GM23338 (cell line): Measurements from ENCODE around the gene NFXL1. TPM values are rescaled to one million over a fixed set of nuclear protein-coding genes. Genes with fewer than 3 reads are reported as not detected.
A peak's percentile ranks its signal among the peaks of the same experiment; 100 is the strongest.

Experiments
- ATAC-seq: fragments of 200-7000 bp; cut with Tn5 transposase; 3 replicates; pipeline ENCODE4 v1.9.1; 2020
- DNase-seq: peaks from one replicate; pipeline ENCODE4 v3.0.0-alpha.2; 2015; ENCODE audit warnings: low spot score
- H2AFZ ChIP-seq: fragments of 200-600 bp; sonication (generic); 2 replicates; pipeline ENCODE4 v1.8.0; 2016; ENCODE audit warnings: antibody characterized with exemption, mild to moderate bottlenecking, moderate library complexity
- H3F3A ChIP-seq: fragments of 200-600 bp; sonication (generic); replicated peaks from 2 replicates; pipeline ENCODE4 v1.8.0; 2017; ENCODE audit warnings: antibody characterized with exemption, mixed run types, low read depth
- H3K27ac ChIP-seq: fragments of 200-600 bp; sonication (generic); 2 replicates; pipeline ENCODE4 v1.6.1; 2016; ENCODE audit warnings: low read depth
- H3K27me3 ChIP-seq: fragments of 200-600 bp; sonication (generic); 2 replicates; pipeline ENCODE4 v1.8.0; 2016; ENCODE audit warnings: mild to moderate bottlenecking, mixed run types, moderate library complexity; ENCODE audit not compliant: insufficient read depth
- H3K36me3 ChIP-seq: fragments of 200-600 bp; sonication (generic); 2 replicates; pipeline ENCODE4 v1.8.0; 2016; ENCODE audit warnings: mild to moderate bottlenecking; ENCODE audit not compliant: insufficient read depth
- H3K4me1 ChIP-seq: fragments of 200-600 bp; sonication (generic); 2 replicates; pipeline ENCODE4 v1.8.0; 2016; ENCODE audit warnings: mild to moderate bottlenecking, moderate library complexity; ENCODE audit not compliant: insufficient read depth
- H3K4me2 ChIP-seq: fragments of 200-600 bp; sonication (generic); 2 replicates; pipeline ENCODE4 v1.7.1; 2017; ENCODE audit warnings: mixed run types
- H3K4me3 ChIP-seq: fragments of 200-600 bp; sonication (generic); 2 replicates; pipeline ENCODE4 v1.6.1; 2016; ENCODE audit warnings: mixed run types
- H3K79me2 ChIP-seq: fragments of 200-600 bp; sonication (generic); replicated peaks from 2 replicates; pipeline ENCODE4 v1.8.0; 2017; ENCODE audit warnings: mild to moderate bottlenecking; ENCODE audit not compliant: insufficient read depth
- H3K9me2 ChIP-seq: fragments of 200-600 bp; sonication (generic); 2 replicates; pipeline ENCODE4 v1.8.0; 2017; ENCODE audit not compliant: insufficient read depth
- H4K20me1 ChIP-seq: fragments of 200-600 bp; sonication (generic); replicated peaks from 2 replicates; pipeline ENCODE4 v1.8.0; 2017; ENCODE audit warnings: mild to moderate bottlenecking; ENCODE audit not compliant: insufficient read depth
- H3K27ac Mint-ChIP-seq: 2 replicates; pipeline ENCODE4 v1.8.0; 2020; ENCODE audit warnings: inconsistent platforms, mild to moderate bottlenecking, moderate library complexity, mixed read lengths
- H3K27me3 Mint-ChIP-seq: 3 replicates; pipeline ENCODE4 v1.8.0; 2022; ENCODE audit warnings: low read depth, mild to moderate bottlenecking, moderate library complexity, mixed read lengths, inconsistent platforms; ENCODE audit not compliant: insufficient read depth, poor library complexity
- H3K36me3 Mint-ChIP-seq: 3 replicates; pipeline ENCODE4 v1.8.0; 2021; ENCODE audit warnings: low read depth, mild to moderate bottlenecking, inconsistent platforms, moderate library complexity, mixed read lengths
- H3K4me1 Mint-ChIP-seq: 3 replicates; pipeline ENCODE4 v1.8.0; 2020; ENCODE audit warnings: mild to moderate bottlenecking, inconsistent platforms, mixed read lengths
- H3K4me3 Mint-ChIP-seq: 3 replicates; pipeline ENCODE4 v1.8.0; 2021; ENCODE audit warnings: moderate library complexity, mild to moderate bottlenecking, inconsistent platforms, mixed read lengths
- H3K9me3 Mint-ChIP-seq: 3 replicates; pipeline ENCODE4 v1.8.0; 2020; ENCODE audit warnings: moderate library complexity, mild to moderate bottlenecking, inconsistent platforms, mixed read lengths
- CREB1 ChIP-seq: fragments of 250-450 bp; sonication (Bioruptor Pico); IDR thresholded peaks from 2 replicates; pipeline ENCODE4 v1.5.0; 2020; ENCODE audit warnings: low read depth, mild to moderate bottlenecking, moderate library complexity
- EZH2 ChIP-seq: fragments of 200-600 bp; sonication (generic); IDR thresholded peaks from one replicate; pipeline ENCODE4 v1.8.0; 2017; ENCODE audit warnings: antibody characterized with exemption, mild to moderate bottlenecking, low read depth; ENCODE audit not compliant: unreplicated experiment
- EZH2phosphoT487 ChIP-seq: fragments of 200-600 bp; sonication (generic); IDR thresholded peaks from one replicate; pipeline ENCODE4 v1.8.1; 2018; ENCODE audit warnings: antibody characterized with exemption; ENCODE audit not compliant: unreplicated experiment
- JUNB ChIP-seq: IDR thresholded peaks from one replicate; pipeline ENCODE4 v1.6.1; 2016; ENCODE audit warnings: antibody characterized with exemption; ENCODE audit not compliant: unreplicated experiment
- NANOG ChIP-seq: IDR thresholded peaks from 2 replicates; pipeline ENCODE4 v1.6.1; 2016; ENCODE audit warnings: antibody characterized with exemption, borderline replicate concordance
- POLR2AphosphoS5 ChIP-seq: IDR thresholded peaks from 2 replicates; pipeline ENCODE4 v1.6.1; 2016; ENCODE audit warnings: antibody characterized with exemption, low read depth
- STAT1 ChIP-seq: IDR thresholded peaks from one replicate; pipeline ENCODE4 v1.6.1; 2016; ENCODE audit warnings: antibody characterized with exemption; ENCODE audit not compliant: unreplicated experiment
- ZNF114 ChIP-seq: fragments of 250-450 bp; sonication (Bioruptor Pico); IDR thresholded peaks from 2 replicates; pipeline ENCODE4 v1.5.0; 2020; ENCODE audit warnings: mild to moderate bottlenecking, moderate library complexity
- ZNF331 ChIP-seq: fragments of 250-450 bp; sonication (Bioruptor Pico); IDR thresholded peaks from 2 replicates; pipeline ENCODE4 v1.5.0; 2020; ENCODE audit warnings: low read depth, mild to moderate bottlenecking, moderate library complexity
- polyA plus RNA-seq: library from polyadenylated mRNA; unstranded; fragments of >200 nt; fragmentation: Nextera tagmentation; extraction: Ambion mirVana; gene quantifications from 2 replicates; pipeline ENCODE4 v1.2.1, GENCODE V29; 2016
- total RNA-seq: library from RNA; depleted of rRNA; stranded (reverse); fragments of >200 nt; shearing (Covaris generic); gene quantifications from 2 replicates; pipeline ENCODE4 v1.2.3, GENCODE V29; 2014
- TF ChIP-seq, protein P1 (sequence below): IDR thresholded peaks from one replicate; pipeline ENCODE4 v1.6.1; 2018; ENCODE audit warnings: antibody characterized with exemption; ENCODE audit not compliant: unreplicated experiment
- TF ChIP-seq, protein P2 (sequence below): IDR thresholded peaks from 2 replicates; pipeline ENCODE4 v1.6.1; 2016; ENCODE audit warnings: antibody characterized with exemption
- TF ChIP-seq, protein P3 (sequence below), 2 experiments: fragments of 200-600 bp in 1 of 2; sonication (generic) in 1 of 2; conservative IDR thresholded peaks; 2 replicates each; pipeline versions ENCODE4 v1.5.1 to v1.6.1; 2016 to 2017; ENCODE audit warnings: antibody characterized with exemption in 2 of 2, low read depth in 2 of 2, mild to moderate bottlenecking in 2 of 2, moderate library complexity in 1 of 2

The NFXL1 gene
- total and polyA plus RNA-seq, 2 experiments from 2014 or later, result 19.4 to 31.7 TPM

DNA sequence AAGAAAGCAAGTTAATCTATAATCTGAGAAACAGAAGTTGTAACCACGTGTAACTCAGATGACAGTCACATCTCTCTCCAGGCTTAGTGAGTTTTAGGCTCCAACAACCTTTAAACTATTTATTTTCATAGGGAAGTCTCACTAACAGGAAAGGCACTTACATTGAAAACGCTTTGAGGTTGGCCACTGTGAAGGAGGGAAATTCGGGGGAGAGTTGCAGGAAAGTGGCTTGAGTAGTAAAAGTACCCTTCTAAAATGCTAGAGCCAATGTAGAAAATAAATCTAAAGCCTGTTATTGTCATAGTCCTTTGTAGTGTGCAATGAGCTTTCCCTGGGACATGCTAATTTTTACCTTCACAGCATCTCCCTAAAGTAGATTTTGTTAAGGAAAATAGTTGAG, 995 bp upstream of the NFXL1 start:
- Mint-ChIP-seq H3K4me1 (peaks cover 17% of the 10 kb centered on the region), H3K27me3 (peaks cover 5% of the 10 kb centered on the region), H3K27ac (no peak overlapping the region), H3K4me3 (peak overlapping the region; percentile 97), H3K9me3 (peaks cover 23% of the 10 kb centered on the region), H3K36me3 (peaks cover 33% of the 10 kb centered on the region)
- Histone ChIP-seq H3K4me3 (peak overlapping the region; percentile 91), H3K79me2 (peaks cover 33% of the 10 kb centered on the region), H3K4me2 (peak overlapping the region; percentile 82), H3K36me3 (0 out of 2 replicates have a peak, but pooled peaks cover 3% of the 10 kb centered on the region), H4K20me1 (no peaks in the 10 kb centered on the region), H3K4me1 (peaks cover 8% of the 10 kb centered on the region; the same call in 1 of the 2 replicates), H3K27ac (no peak overlapping the region), H2AFZ (peak overlapping the region; percentile 97; the same call in 1 of the 2 replicates), H3F3A (no peaks in the 10 kb centered on the region), H3K9me2 (no peaks in the 10 kb centered on the region), H3K27me3 (no peaks in the 10 kb centered on the region)
- TF ChIP-seq NANOG (no peak), POLR2AphosphoS5 (no peak), JUNB (no peak)
- TF ChIP-seq, protein P1, sequence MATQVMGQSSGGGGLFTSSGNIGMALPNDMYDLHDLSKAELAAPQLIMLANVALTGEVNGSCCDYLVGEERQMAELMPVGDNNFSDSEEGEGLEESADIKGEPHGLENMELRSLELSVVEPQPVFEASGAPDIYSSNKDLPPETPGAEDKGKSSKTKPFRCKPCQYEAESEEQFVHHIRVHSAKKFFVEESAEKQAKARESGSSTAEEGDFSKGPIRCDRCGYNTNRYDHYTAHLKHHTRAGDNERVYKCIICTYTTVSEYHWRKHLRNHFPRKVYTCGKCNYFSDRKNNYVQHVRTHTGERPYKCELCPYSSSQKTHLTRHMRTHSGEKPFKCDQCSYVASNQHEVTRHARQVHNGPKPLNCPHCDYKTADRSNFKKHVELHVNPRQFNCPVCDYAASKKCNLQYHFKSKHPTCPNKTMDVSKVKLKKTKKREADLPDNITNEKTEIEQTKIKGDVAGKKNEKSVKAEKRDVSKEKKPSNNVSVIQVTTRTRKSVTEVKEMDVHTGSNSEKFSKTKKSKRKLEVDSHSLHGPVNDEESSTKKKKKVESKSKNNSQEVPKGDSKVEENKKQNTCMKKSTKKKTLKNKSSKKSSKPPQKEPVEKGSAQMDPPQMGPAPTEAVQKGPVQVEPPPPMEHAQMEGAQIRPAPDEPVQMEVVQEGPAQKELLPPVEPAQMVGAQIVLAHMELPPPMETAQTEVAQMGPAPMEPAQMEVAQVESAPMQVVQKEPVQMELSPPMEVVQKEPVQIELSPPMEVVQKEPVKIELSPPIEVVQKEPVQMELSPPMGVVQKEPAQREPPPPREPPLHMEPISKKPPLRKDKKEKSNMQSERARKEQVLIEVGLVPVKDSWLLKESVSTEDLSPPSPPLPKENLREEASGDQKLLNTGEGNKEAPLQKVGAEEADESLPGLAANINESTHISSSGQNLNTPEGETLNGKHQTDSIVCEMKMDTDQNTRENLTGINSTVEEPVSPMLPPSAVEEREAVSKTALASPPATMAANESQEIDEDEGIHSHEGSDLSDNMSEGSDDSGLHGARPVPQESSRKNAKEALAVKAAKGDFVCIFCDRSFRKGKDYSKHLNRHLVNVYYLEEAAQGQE, result no peak
- ATAC-seq, result no peak
- DNase-seq, result no peak

DNA sequence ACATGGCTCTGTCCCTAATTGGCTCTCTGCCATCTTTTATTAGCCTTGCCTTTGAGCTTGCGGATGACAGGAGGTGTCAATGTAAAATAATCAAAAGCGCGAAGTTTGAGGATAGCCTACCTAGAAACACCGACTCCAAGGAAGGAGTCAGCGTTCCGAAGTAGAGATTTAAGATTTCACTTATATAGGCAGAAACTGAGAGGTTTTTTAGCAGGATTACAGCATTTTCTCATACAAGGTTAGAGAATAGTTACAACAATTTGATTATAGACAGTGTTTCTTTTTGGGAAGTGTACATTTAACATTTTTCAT, 499 bp upstream of the NFXL1 start:
- no peak overlapping the region for H3K27ac Mint-ChIP-seq
- H3K9me3 Mint-ChIP-seq, result peaks cover 23% of the 10 kb centered on the region
- H3K4me1 Mint-ChIP-seq, result peaks cover 17% of the 10 kb centered on the region
- H3K27ac ChIP-seq, result no peak overlapping the region
- H3K4me3 ChIP-seq, result peak overlapping the region; percentile 91
- peaks cover 5% of the 10 kb centered on the region for H3K27me3 Mint-ChIP-seq
- ATAC-seq (no peak), DNase-seq (no peak)
- H3K4me2 ChIP-seq, result peak overlapping the region; percentile 82
- peak overlapping the region; percentile 97 for H3K4me3 Mint-ChIP-seq
- no peaks in the 10 kb centered on the region for H3F3A ChIP-seq
- H3K79me2 ChIP-seq, result peaks cover 38% of the 10 kb centered on the region
- H3K27me3 ChIP-seq, result no peaks in the 10 kb centered on the region
- no peaks in the 10 kb centered on the region for H3K9me2 ChIP-seq
- H3K36me3 ChIP-seq, result 0 out of 2 replicates have a peak, but pooled peaks cover 3% of the 10 kb centered on the region
- peaks cover 38% of the 10 kb centered on the region for H3K36me3 Mint-ChIP-seq
- no peaks in the 10 kb centered on the region for H4K20me1 ChIP-seq
- peaks cover 8% of the 10 kb centered on the region; the same call in 1 of the 2 replicates for H3K4me1 ChIP-seq
- no peak for TF ChIP-seq CREB1
- no peak for TF ChIP-seq STAT1
- no peak for TF ChIP-seq EZH2
- TF ChIP-seq ZNF114 (CRISPR knock-in tag), result no peak
- no peak for TF ChIP-seq NANOG
- TF ChIP-seq, protein P1, result no peak
- no peak for TF ChIP-seq POLR2AphosphoS5
- TF ChIP-seq, protein P2, sequence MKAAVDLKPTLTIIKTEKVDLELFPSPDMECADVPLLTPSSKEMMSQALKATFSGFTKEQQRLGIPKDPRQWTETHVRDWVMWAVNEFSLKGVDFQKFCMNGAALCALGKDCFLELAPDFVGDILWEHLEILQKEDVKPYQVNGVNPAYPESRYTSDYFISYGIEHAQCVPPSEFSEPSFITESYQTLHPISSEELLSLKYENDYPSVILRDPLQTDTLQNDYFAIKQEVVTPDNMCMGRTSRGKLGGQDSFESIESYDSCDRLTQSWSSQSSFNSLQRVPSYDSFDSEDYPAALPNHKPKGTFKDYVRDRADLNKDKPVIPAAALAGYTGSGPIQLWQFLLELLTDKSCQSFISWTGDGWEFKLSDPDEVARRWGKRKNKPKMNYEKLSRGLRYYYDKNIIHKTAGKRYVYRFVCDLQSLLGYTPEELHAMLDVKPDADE, result no peak
- no peak for TF ChIP-seq EZH2phosphoT487
- TF ChIP-seq, protein P3, sequence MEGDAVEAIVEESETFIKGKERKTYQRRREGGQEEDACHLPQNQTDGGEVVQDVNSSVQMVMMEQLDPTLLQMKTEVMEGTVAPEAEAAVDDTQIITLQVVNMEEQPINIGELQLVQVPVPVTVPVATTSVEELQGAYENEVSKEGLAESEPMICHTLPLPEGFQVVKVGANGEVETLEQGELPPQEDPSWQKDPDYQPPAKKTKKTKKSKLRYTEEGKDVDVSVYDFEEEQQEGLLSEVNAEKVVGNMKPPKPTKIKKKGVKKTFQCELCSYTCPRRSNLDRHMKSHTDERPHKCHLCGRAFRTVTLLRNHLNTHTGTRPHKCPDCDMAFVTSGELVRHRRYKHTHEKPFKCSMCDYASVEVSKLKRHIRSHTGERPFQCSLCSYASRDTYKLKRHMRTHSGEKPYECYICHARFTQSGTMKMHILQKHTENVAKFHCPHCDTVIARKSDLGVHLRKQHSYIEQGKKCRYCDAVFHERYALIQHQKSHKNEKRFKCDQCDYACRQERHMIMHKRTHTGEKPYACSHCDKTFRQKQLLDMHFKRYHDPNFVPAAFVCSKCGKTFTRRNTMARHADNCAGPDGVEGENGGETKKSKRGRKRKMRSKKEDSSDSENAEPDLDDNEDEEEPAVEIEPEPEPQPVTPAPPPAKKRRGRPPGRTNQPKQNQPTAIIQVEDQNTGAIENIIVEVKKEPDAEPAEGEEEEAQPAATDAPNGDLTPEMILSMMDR (conservative IDR thresholded peaks at IDR 0.05; ENCODE audit: low read depth in 2 of 2), result no peak
- TF ChIP-seq JUNB, result no peak
- TF ChIP-seq ZNF331 (CRISPR knock-in tag), result no peak
- peak overlapping the region; percentile 97 for H2AFZ ChIP-seq
